ENCODE results near the gene SLAMF6.

DNA sequence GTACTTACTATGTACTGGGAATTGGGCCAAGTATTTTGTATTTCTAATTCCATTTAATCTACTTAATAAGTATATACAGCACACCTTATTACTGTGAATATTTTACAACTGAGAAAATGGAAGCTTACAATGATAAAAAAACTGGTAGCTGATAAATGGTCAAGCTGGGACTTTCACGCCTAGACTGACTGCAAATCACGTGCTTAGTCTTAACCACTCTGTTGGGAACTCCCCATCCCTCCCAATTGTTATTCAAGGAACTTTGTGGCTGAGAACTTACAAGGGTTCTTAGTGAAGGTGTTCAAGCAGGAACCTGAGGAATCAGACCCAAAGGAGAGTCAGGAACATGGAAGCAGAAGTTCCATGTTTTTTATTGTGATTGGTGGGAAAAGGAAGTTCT lies 29.4 kb upstream of the SLAMF6 start:
- TF ChIP-seq CTCF (IDR thresholded peaks at IDR 0.05; ENCODE audit: poor library complexity) = no peak
- TF ChIP-seq EZH2 (IDR thresholded peaks at IDR 0.05; ENCODE audit: borderline replicate concordance) = no peak

All from hepatocyte (in vitro differentiated cells).